Measurements from ENCODE around the gene B3GNT9. TPM values are rescaled to one million over a fixed set of nuclear protein-coding genes. Genes with fewer than 3 reads are reported as not detected.

The B3GNT9 gene
- polyA plus RNA-seq, 2 of the 4 experiments (the other 2 are of a cell fraction): 6.8 to 9.3 TPM

- FAIRE-seq: no peak
- Histone ChIP-seq H3K4me1 (peaks cover 25% of the 10 kb centered on the region), H3K4me2 (no peak overlapping the region), H3K27ac (no peak overlapping the region), H3K9me3 (no peaks in the 10 kb centered on the region), H3K4me3 (no peak overlapping the region)
- CTCF ChIA-PET: interaction anchor here (0.8 to 3.0 kb wide), 7 partner anchors 12 to 156 kb away, joined by 3 to 18 read pairs (median 5); no protein-coding TSS in a partner anchor
- no peak for ATAC-seq
- no peak for DNase-seq (ENCODE audit: low read depth in 1 of 2, low spot score in 1 of 2)
- no peak for TF ChIP-seq HES2 (IDR thresholded peaks at IDR 0.05)
- TF ChIP-seq EP300 (IDR thresholded peaks at IDR 0.05): no peak
- TF ChIP-seq JUNB (IDR thresholded peaks at IDR 0.05): no peak
- TF ChIP-seq HOXB13 (CRISPR knock-in tag; IDR thresholded peaks at IDR 0.05; ENCODE audit: low read depth): no peak
- no peak for TF ChIP-seq PBX3 (IDR thresholded peaks at IDR 0.05)
- TF ChIP-seq RCOR1 (IDR thresholded peaks at IDR 0.05; ENCODE audit: low read depth, low read length): no peak
- TF ChIP-seq RFX5 (IDR thresholded peaks at IDR 0.05): no peak
- TF ChIP-seq FOXS1 (CRISPR knock-in tag; IDR thresholded peaks at IDR 0.05): no peak
- no peak for TF ChIP-seq NR3C1 (IDR thresholded peaks at IDR 0.05)
- no peak for TF ChIP-seq E2F6 (IDR thresholded peaks at IDR 0.05; ENCODE audit: borderline replicate concordance, low read depth)
- TF ChIP-seq POLR2AphosphoS2 (conservative IDR thresholded peaks at IDR 0.05; ENCODE audit: low read length): no peak
- no peak for TF ChIP-seq FOSB (CRISPR knock-in tag; IDR thresholded peaks at IDR 0.05)
- no peak for TF ChIP-seq MAX (IDR thresholded peaks at IDR 0.05)
- TF ChIP-seq KDM1A (IDR thresholded peaks at IDR 0.05; ENCODE audit: low read depth): no peak
- no peak for TF ChIP-seq ZC3H11A (IDR thresholded peaks at IDR 0.05)
- no peak for TF ChIP-seq HOXA7 (CRISPR knock-in tag; IDR thresholded peaks at IDR 0.05)
- TF ChIP-seq FOSL2 (IDR thresholded peaks at IDR 0.05): no peak
- TF ChIP-seq FOSL2 (CRISPR knock-in tag; IDR thresholded peaks at IDR 0.05): no peak
- no peak for TF ChIP-seq CBX2 (IDR thresholded peaks at IDR 0.05; ENCODE audit: borderline replicate concordance, low read depth)
- no peak for TF ChIP-seq TP53 (CRISPR knock-in tag; IDR thresholded peaks at IDR 0.05)
- POLR2A ChIA-PET: no interaction called here
- 94% methylated on average over 6 of the region's 6 CpGs for WGBS (ENCODE audit: missing lambda C conversion rate)
These were observed 42.3 kb downstream of the B3GNT9 start for GRCh38 chr16:67108489-67108888.

GRCh38 chr16:67105881-67106280 lies 44.9 kb downstream of the B3GNT9 start:
- H3K27ac ChIP-seq: no peak overlapping the region
- TF ChIP-seq PBX3 (IDR thresholded peaks at IDR 0.05): no peak
- TF ChIP-seq POLR2AphosphoS2 (conservative IDR thresholded peaks at IDR 0.05; ENCODE audit: low read length): no peak
- no peak for TF ChIP-seq SREBF2 (IDR thresholded peaks at IDR 0.05)
- TF ChIP-seq HMGXB4 (CRISPR knock-in tag; IDR thresholded peaks at IDR 0.05; ENCODE audit: borderline replicate concordance): no peak
- no peak for TF ChIP-seq ZC3H11A (IDR thresholded peaks at IDR 0.05)
- TF ChIP-seq CTCF (IDR thresholded peaks at IDR 0.05): no peak
- TF ChIP-seq HES2 (IDR thresholded peaks at IDR 0.05): no peak
- TF ChIP-seq E2F6 (IDR thresholded peaks at IDR 0.05; ENCODE audit: borderline replicate concordance, low read depth): no peak
- TF ChIP-seq RCOR1 (IDR thresholded peaks at IDR 0.05; ENCODE audit: low read depth, low read length): no peak
- TF ChIP-seq FOXS1 (CRISPR knock-in tag; IDR thresholded peaks at IDR 0.05): no peak
- TF ChIP-seq FOSL2 (IDR thresholded peaks at IDR 0.05): no peak
- TF ChIP-seq FOSL2 (CRISPR knock-in tag; IDR thresholded peaks at IDR 0.05): no peak
- TF ChIP-seq ATOH8 (CRISPR knock-in tag; IDR thresholded peaks at IDR 0.05; ENCODE audit: low read depth): no peak
- TF ChIP-seq HDAC2 (IDR thresholded peaks at IDR 0.05): no peak
- TF ChIP-seq TFCP2L1 (CRISPR knock-in tag; IDR thresholded peaks at IDR 0.05): no peak
- no peak for TF ChIP-seq HOXA7 (CRISPR knock-in tag; IDR thresholded peaks at IDR 0.05)
- no peak for TF ChIP-seq RAD21 (conservative IDR thresholded peaks at IDR 0.05 in 1 of 2, IDR thresholded peaks at IDR 0.05 in 1 of 2)

More at GRCh38 chr16:67105881-67106280, 44.9 kb downstream of the B3GNT9 start:
- WGBS (ENCODE audit: missing lambda C conversion rate): 78% methylated on average over 5 of the region's 5 CpGs
- no peak for ATAC-seq
- Histone ChIP-seq H3K4me2 (no peak overlapping the region), H3K9me3 (no peaks in the 10 kb centered on the region), H3K4me1 (peaks cover 8% of the 10 kb centered on the region), H3K4me3 (no peak overlapping the region)
- no peak for FAIRE-seq
- ChIA-PET CTCF (interaction anchor here (0.6 to 3.2 kb wide), 12 partner anchors 10 to 211 kb away, joined by 3 to 18 read pairs (median 4); partner anchors contain the start of genes B3GNT9 and NOL3), POLR2A (no interaction called here)
- DNase-seq (ENCODE audit: low read depth in 1 of 2, low spot score in 1 of 2): no peak
